GM13977 (cell line): Measurements from ENCODE around the gene CRELD1.

ENCODE experiments used
- DNase-seq: peaks from one replicate; pipeline ENCODE4 v3.0.0; 2012; ENCODE audit warnings: low spot score
- CTCF ChIP-seq: IDR thresholded peaks from 2 replicates; pipeline ENCODE4 v1.5.1; 2012; ENCODE audit warnings: mild to moderate bottlenecking, control low read depth; ENCODE audit not compliant: insufficient read depth; ENCODE audit errors: extremely low read depth, missing control alignments
- in situ Hi-C: fragments of 300-500 bp; cut with MboI; formaldehyde crosslinking; loops from one replicate; pipeline ENCODE4 v1.12.0; 2022; ENCODE audit warnings: low sequenced_read_pairs, low pct_unique_long_range_greater_than_20kb, mixed read lengths, inconsistent platforms; ENCODE audit not compliant: unreplicated experiment

CRELD1 gene

GRCh38 chr3:9917820-9918219 is 15.8 kb upstream of the CRELD1 start:
- no peak for TF ChIP-seq CTCF
- in situ Hi-C loops = no loop called here

GRCh38 chr3:9918261-9919038 is 15.2 kb upstream of the CRELD1 start:
- in situ Hi-C loops = no loop called here
- TF ChIP-seq CTCF = no peak
- DNase-seq = no peak

More at GRCh38 chr3:9917820-9918219, 15.8 kb upstream of the CRELD1 start:
- DNase-seq = no peak

GRCh38 chr3:9928158-9928557 is 5.5 kb upstream of the CRELD1 start:
- DNase-seq = no peak
- TF ChIP-seq CTCF = no peak
- in situ Hi-C loops = no loop called here

- in situ Hi-C loops = no loop called here
- TF ChIP-seq CTCF = peak; percentile 47
- DNase-seq = no peak
Measured at GRCh38 chr3:9930804-9931418, 2.7 kb upstream of the CRELD1 start.

GRCh38 chr3:9932535-9932842 is 1.1 kb upstream of the CRELD1 start:
- TF ChIP-seq CTCF = no peak
- DNase-seq = no peak
- in situ Hi-C loops = no loop called here

- peak; percentile 88 for DNase-seq
Measured at GRCh38 chr3:9932843-9933560, 632 bp upstream of the CRELD1 start.

More at GRCh38 chr3:9932843-9933560, 632 bp upstream of the CRELD1 start:
- TF ChIP-seq CTCF = peak; percentile 76
- in situ Hi-C loops = no loop called here
